SK-N-SH (cell line): ENCODE measurements around the gene C1RL. TPM values are rescaled to one million over a fixed set of nuclear protein-coding genes. Genes with fewer than 3 reads are reported as not detected.

Experiments
- CTCF ChIA-PET: fragments of 300-600, 350-600 bp; formaldehyde crosslinking; extraction: SDS; loops from one replicate; lab custom pipeline; 2021; lab: Yijun Ruan, JAX
- POLR2A ChIA-PET: fragments of 350-600 bp; sonication (Branson Sonifier 250); formaldehyde crosslinking; extraction: SDS; loops from one replicate; lab custom pipeline; 2020; ENCODE audit warnings: antibody characterized with exemption, inconsistent platforms; lab: Yijun Ruan, JAX
- DNase-seq: peaks from one replicate; pipeline ENCODE4 v3.0.0; 2012
- H2AFZ ChIP-seq: fragments of 200-600 bp; sonication (generic); 2 replicates; pipeline ENCODE4 v1.8.1; 2016; ENCODE audit warnings: antibody characterized with exemption, mild to moderate bottlenecking, low read depth
- H3F3A ChIP-seq: fragments of 200-600 bp; sonication (generic); replicated peaks from 2 replicates; pipeline ENCODE3; 2016; ENCODE audit warnings: antibody characterized with exemption, mild to moderate bottlenecking; ENCODE audit not compliant: insufficient read depth
- H3K27ac ChIP-seq, 2 experiments: fragments of 200-500 bp in 1 of 2; fragments of 200-600 bp in 1 of 2; sonication (Bioruptor generic) in 1 of 2; sonication (generic), shearing (Covaris generic) in 1 of 2; 2 replicates each; pipeline versions ENCODE4 v1.5.1 to v1.6.1; 2014 to 2016; ENCODE audit warnings: low read depth in 2 of 2, inconsistent platforms in 1 of 2, low read length in 1 of 2, mild to moderate bottlenecking in 1 of 2, mixed read lengths in 1 of 2
- H3K27me3 ChIP-seq: fragments of 200-600 bp; sonication (generic), shearing (Covaris generic); 2 replicates; pipeline ENCODE4 v1.6.1; 2016; ENCODE audit warnings: mixed run types; ENCODE audit not compliant: insufficient read depth
- H3K36me3 ChIP-seq, 2 experiments: fragments of 200-500 bp in 1 of 2; fragments of 200-600 bp in 1 of 2; sonication (Bioruptor generic) in 1 of 2; sonication (generic) in 1 of 2; replicated peaks in 1 of 2; 2 replicates each; pipeline versions ENCODE3 to v1.5.1; 2014 to 2016; ENCODE audit warnings: low read length in 1 of 2, mild to moderate bottlenecking in 1 of 2; ENCODE audit not compliant: insufficient read depth in 2 of 2, control insufficient read depth in 1 of 2
- H3K4me1 ChIP-seq, 2 experiments: fragments of 200-500 bp in 1 of 2; fragments of 200-600 bp in 1 of 2; sonication (Bioruptor generic) in 1 of 2; sonication (generic), shearing (Covaris generic) in 1 of 2; 2 replicates each; pipeline versions ENCODE4 v1.5.1 to v1.6.1; 2014 to 2016; ENCODE audit warnings: low read depth in 1 of 2, low read length in 1 of 2, mixed run types in 1 of 2; ENCODE audit not compliant: insufficient read depth in 2 of 2, control insufficient read depth in 1 of 2
- H3K4me2 ChIP-seq: fragments of 200-600 bp; sonication (generic), shearing (Covaris generic); 2 replicates; pipeline ENCODE4 v1.6.1; 2017; ENCODE audit warnings: mixed run types
- H3K4me3 ChIP-seq, 2 experiments: fragments of 200-500 bp in 1 of 2; fragments of 200-600 bp in 1 of 2; sonication (Bioruptor generic) in 1 of 2; sonication (generic), shearing (Covaris generic) in 1 of 2; 2 replicates each; pipeline versions ENCODE4 v1.5.1 to v1.8.1; 2014 to 2016; ENCODE audit warnings: low read depth in 2 of 2, inconsistent platforms in 1 of 2, low read length in 1 of 2, mild to moderate bottlenecking in 1 of 2, mixed read lengths in 1 of 2, moderate library complexity in 1 of 2
- H3K79me2 ChIP-seq: fragments of 200-600 bp; sonication (generic); 2 replicates; pipeline ENCODE4 v1.8.1; 2017; ENCODE audit warnings: mild to moderate bottlenecking; ENCODE audit not compliant: insufficient read depth
- H3K9ac ChIP-seq: fragments of 200-600 bp; sonication (generic); 2 replicates; pipeline ENCODE4 v1.6.1; 2017; ENCODE audit warnings: mixed run types
- H3K9me2 ChIP-seq: fragments of 200-600 bp; sonication (generic); 2 replicates; pipeline ENCODE4 v1.6.1; 2017; ENCODE audit warnings: mixed run types
- H3K9me3 ChIP-seq: fragments of 200-600 bp; sonication (generic); 2 replicates; pipeline ENCODE4 v1.6.1; 2017; ENCODE audit warnings: mixed run types, mild to moderate bottlenecking, moderate library complexity
- H4K20me1 ChIP-seq: fragments of 200-600 bp; sonication (generic); 2 replicates; pipeline ENCODE4 v1.6.1; 2017; ENCODE audit warnings: mild to moderate bottlenecking, mixed run types; ENCODE audit not compliant: insufficient read depth
- CHD2 ChIP-seq: fragments of 150-350 bp; IDR thresholded peaks from 2 replicates; pipeline ENCODE4 v1.6.1; 2018; ENCODE audit warnings: low read length; ENCODE audit not compliant: partially characterized antibody
- CTCF ChIP-seq: fragments of 200-600 bp; sonication (generic); IDR thresholded peaks from 2 replicates; pipeline ENCODE4 v1.6.1; 2017; ENCODE audit warnings: antibody characterized with exemption, mild to moderate bottlenecking, moderate library complexity
- EZH2phosphoT487 ChIP-seq: fragments of 200-600 bp; sonication (generic); IDR thresholded peaks from 2 replicates; pipeline ENCODE4 v1.6.1; 2017; ENCODE audit warnings: low read depth, mixed run types, mild to moderate bottlenecking, antibody characterized with exemption, moderate library complexity, borderline replicate concordance
- FOSL2 ChIP-seq: IDR thresholded peaks from 2 replicates; pipeline ENCODE4 v1.4.0; 2012; ENCODE audit warnings: low read depth, mild to moderate bottlenecking, moderate library complexity, borderline replicate concordance
- FOXM1 ChIP-seq: IDR thresholded peaks from 2 replicates; pipeline ENCODE4 v1.4.0; 2012; ENCODE audit warnings: low read depth, mild to moderate bottlenecking
- GABPA ChIP-seq: IDR thresholded peaks from 2 replicates; pipeline ENCODE4 v1.4.0; 2012; ENCODE audit warnings: low read depth, mild to moderate bottlenecking
- JUND ChIP-seq: IDR thresholded peaks from 2 replicates; pipeline ENCODE4 v1.4.0; 2012
- MAX ChIP-seq: IDR thresholded peaks from 2 replicates; pipeline ENCODE4 v1.4.0; 2012; ENCODE audit warnings: low read depth
- MEF2A ChIP-seq: IDR thresholded peaks from 2 replicates; pipeline ENCODE4 v1.4.0; 2012; ENCODE audit warnings: low read depth, borderline replicate concordance
- MXI1 ChIP-seq: IDR thresholded peaks from 2 replicates; pipeline ENCODE4 v1.6.1; 2012; ENCODE audit warnings: mild to moderate bottlenecking, low read depth, low read length, improper control_type of control experiment
- PBX3 ChIP-seq: IDR thresholded peaks from 2 replicates; pipeline ENCODE4; 2012
- POLR2AphosphoS5 ChIP-seq: IDR thresholded peaks from 2 replicates; pipeline ENCODE4 v1.6.1; 2012; ENCODE audit warnings: low read depth, low read length
- RCOR1 ChIP-seq: fragments of 150-350 bp; IDR thresholded peaks from 2 replicates; pipeline ENCODE4 v1.6.1; 2017; ENCODE audit warnings: antibody characterized with exemption, low read length
- RFX5 ChIP-seq: IDR thresholded peaks from 2 replicates; pipeline ENCODE4 v1.6.1; 2012; ENCODE audit warnings: mild to moderate bottlenecking, improper control_type of control experiment, low read length
- RXRA ChIP-seq: IDR thresholded peaks from 2 replicates; pipeline ENCODE4 v1.4.0; 2012; ENCODE audit warnings: low read depth, mild to moderate bottlenecking, borderline replicate concordance
- SIN3A ChIP-seq: IDR thresholded peaks from 2 replicates; pipeline ENCODE4 v1.6.1; 2012; ENCODE audit warnings: low read depth, mild to moderate bottlenecking, low read length, moderate library complexity, borderline replicate concordance
- TAF1 ChIP-seq: IDR thresholded peaks from 2 replicates; pipeline ENCODE4 v1.6.1; 2012; ENCODE audit warnings: low read depth, mild to moderate bottlenecking, low read length, moderate library complexity, borderline replicate concordance
- TEAD4 ChIP-seq: IDR thresholded peaks from 2 replicates; pipeline ENCODE4 v1.4.0; 2012; ENCODE audit warnings: mild to moderate bottlenecking, borderline replicate concordance; ENCODE audit not compliant: insufficient read depth
- USF1 ChIP-seq: IDR thresholded peaks from 2 replicates; pipeline ENCODE4 v1.4.0; 2012; ENCODE audit warnings: low read depth, borderline replicate concordance
- USF2 ChIP-seq: fragments of 150-350 bp; IDR thresholded peaks from 2 replicates; pipeline ENCODE4 v1.6.1; 2017; ENCODE audit warnings: antibody characterized with exemption, low read length, low read depth, borderline replicate concordance
- YY1 ChIP-seq: IDR thresholded peaks from 2 replicates; pipeline ENCODE4 v1.4.0; 2012; ENCODE audit warnings: low read depth, mild to moderate bottlenecking
- WGBS: methylation state at CpG from one replicate; pipeline ENCODE4 v1.1.6; 2017; ENCODE audit warnings: low lambda C conversion rate; 5-methylcytosine and 5-hydroxymethylcytosine counted together
- polyA plus RNA-seq, 3 experiments: library from polyadenylated mRNA; depleted of rRNA; stranded (reverse); fragments of >200 nt; gene quantifications; 2 replicates each; pipeline ENCODE4 v1.2.3, GENCODE V29; 2012

Gene C1RL
- polyA plus RNA-seq, 1 of the 3 experiments (the other 2 are of a cell fraction) = 8.3 TPM

GRCh38 chr12:7106082-7106481 lies 2.9 kb downstream of the C1RL start (continued):
- TF ChIP-seq MEF2A (no peak), SIN3A (no peak), CHD2 (no peak)

GRCh38 chr12:7103837-7104584 lies 5.0 kb downstream of the C1RL start:
- Histone ChIP-seq H3K9me3 (0 out of 2 replicates have a peak, but pooled peaks cover 6% of the 10 kb centered on the region), H3K9ac (no peak overlapping the region), H3K79me2 (no peaks in the 10 kb centered on the region), H2AFZ (no peak overlapping the region), H4K20me1 (no peaks in the 10 kb centered on the region), H3F3A (no peaks in the 10 kb centered on the region), H3K27me3 (no peaks in the 10 kb centered on the region), H3K4me1 (peaks cover 0 to 10% of the 10 kb centered on the region in 2 experiments; a peak in 1 of 4 replicates), H3K4me3 (no peak overlapping the region), H3K9me2 (no peaks in the 10 kb centered on the region), H3K4me2 (no peak overlapping the region), H3K27ac (no peak overlapping the region), H3K36me3 (peaks cover 0 to 5% of the 10 kb centered on the region in 2 experiments)
- CTCF ChIA-PET = interaction anchor here (0.9 to 1.8 kb wide), 5 partner anchors 9 to 180 kb away, joined by 3 to 11 read pairs (median 3); no protein-coding TSS in a partner anchor
- 82% methylated on average over 14 of the region's 14 CpGs for WGBS
- no peak for DNase-seq
- TF ChIP-seq EZH2phosphoT487 (no peak), JUND (no peak), USF1 (no peak), TAF1 (no peak)
- TF ChIP-seq, all 33 proteins: peak for 0
- POLR2A ChIA-PET = no interaction called here

- Histone ChIP-seq H3K36me3 (peaks cover 0 to 5% of the 10 kb centered on the region in 2 experiments), H3K27me3 (no peaks in the 10 kb centered on the region), H3K9ac (no peak overlapping the region), H3K79me2 (no peaks in the 10 kb centered on the region), H3K9me2 (no peaks in the 10 kb centered on the region), H4K20me1 (no peaks in the 10 kb centered on the region), H3K4me3 (no peak overlapping the region), H2AFZ (no peak overlapping the region), H3K9me3 (0 out of 2 replicates have a peak, but pooled peaks cover 6% of the 10 kb centered on the region), H3K4me2 (no peak overlapping the region), H3F3A (no peaks in the 10 kb centered on the region), H3K4me1 (no peaks in the 10 kb centered on the region), H3K27ac (no peak overlapping the region)
- 75% methylated on average over 3 of the region's 3 CpGs for WGBS
- ChIA-PET POLR2A (no interaction called here), CTCF (interaction anchor here (0.9 to 1.9 kb wide), 5 partner anchors 9 to 42 kb away, joined by 3 to 11 read pairs (median 4); partner anchors contain the start of gene C1S)
- TF ChIP-seq PBX3 (no peak), RFX5 (no peak), TEAD4 (no peak), FOSL2 (no peak), FOXM1 (no peak), USF2 (no peak), MAX (no peak), POLR2AphosphoS5 (no peak), RXRA (no peak), CTCF (no peak), YY1 (no peak), CHD2 (no peak), RCOR1 (no peak), GABPA (no peak), MXI1 (no peak)
- no peak for DNase-seq
These were observed 6.4 kb downstream of the C1RL start for GRCh38 chr12:7102582-7102981.
